Liver (tissue), 9 donors: ENCODE results near the gene CMTM2. TPM values are rescaled to one million over a fixed set of nuclear protein-coding genes. Genes with fewer than 3 reads are reported as not detected.

Source experiments
- DNase-seq: peaks from one replicate; pipeline ENCODE4 v3.0.0-alpha.2; 2017; ENCODE audit warnings: low spot score
- H3K27ac ChIP-seq, 2 donors: one replicate each; pipeline ENCODE4 v1.7.0; 2013; ENCODE audit warnings: inconsistent platforms in 2 of 2, low read length in 2 of 2, control low read depth in 1 of 2, low read depth in 1 of 2, mild to moderate bottlenecking in 1 of 2
- H3K27me3 ChIP-seq, 4 donors: one replicate each; pipeline versions ENCODE4 v1.6.1 to v1.7.0; 2013; ENCODE audit warnings: low read length in 3 of 4, inconsistent platforms in 1 of 4, mild to moderate bottlenecking in 1 of 4, moderate library complexity in 1 of 4; ENCODE audit not compliant: control insufficient read depth in 4 of 4, insufficient read depth in 4 of 4
- H3K36me3 ChIP-seq, 4 donors: one replicate each; pipeline versions ENCODE4 v1.6.1 to v1.7.0; 2013; ENCODE audit warnings: low read length in 3 of 4, mild to moderate bottlenecking in 3 of 4, low read depth in 1 of 4, moderate library complexity in 1 of 4; ENCODE audit not compliant: control insufficient read depth in 4 of 4, insufficient read depth in 3 of 4
- H3K4me1 ChIP-seq, 4 donors: one replicate each; pipeline versions ENCODE4 v1.6.1 to v1.7.0; 2013; ENCODE audit warnings: low read length in 3 of 4, mild to moderate bottlenecking in 3 of 4, moderate library complexity in 1 of 4; ENCODE audit not compliant: control insufficient read depth in 4 of 4, insufficient read depth in 4 of 4
- H3K4me3 ChIP-seq, 3 donors: one replicate each; pipeline versions ENCODE4 v1.6.1 to v1.7.0; 2013; ENCODE audit warnings: low read length in 3 of 3, control low read depth in 1 of 3, low read depth in 1 of 3, mild to moderate bottlenecking in 1 of 3
- H3K9ac ChIP-seq, 2 donors: one replicate each; pipeline ENCODE4 v1.7.0; 2013; ENCODE audit warnings: low read length in 2 of 2, mild to moderate bottlenecking in 2 of 2, moderate library complexity in 2 of 2, control low read depth in 1 of 2, low read depth in 1 of 2
- H3K9me3 ChIP-seq, 4 donors: one replicate each; pipeline versions ENCODE4 v1.6.1 to v1.7.0; 2013; ENCODE audit warnings: low read length in 3 of 4; ENCODE audit not compliant: control insufficient read depth in 4 of 4
- ATF3 ChIP-seq: IDR thresholded peaks from 2 replicates; pipeline ENCODE4 v1.6.1; 2016; ENCODE audit warnings: antibody characterized with exemption
- EGR1 ChIP-seq, 2 donors: IDR thresholded peaks; 2 replicates each; pipeline ENCODE4 v1.6.1; 2016 to 2018; ENCODE audit warnings: antibody characterized with exemption in 2 of 2, low read depth in 2 of 2
- FOXA1 ChIP-seq: IDR thresholded peaks from 2 replicates; pipeline ENCODE4 v1.6.1; 2016; ENCODE audit warnings: antibody characterized with exemption
- FOXA2 ChIP-seq: IDR thresholded peaks from 2 replicates; pipeline ENCODE4 v1.6.1; 2016; ENCODE audit warnings: antibody characterized with exemption
- HNF4A ChIP-seq, 2 donors: conservative IDR thresholded peaks; 2 replicates each; pipeline ENCODE4 v1.6.1; 2016; ENCODE audit warnings: antibody characterized with exemption in 2 of 2, mild to moderate bottlenecking in 2 of 2
- HNF4G ChIP-seq: IDR thresholded peaks from 2 replicates; pipeline ENCODE4 v1.6.1; 2016; ENCODE audit warnings: antibody characterized with exemption
- JUND ChIP-seq, 2 donors: IDR thresholded peaks; 2 replicates each; pipeline ENCODE4 v1.6.1; 2016; ENCODE audit warnings: antibody characterized with exemption in 2 of 2
- NR2F2 ChIP-seq: IDR thresholded peaks from 2 replicates; pipeline ENCODE4 v1.6.1; 2016; ENCODE audit warnings: antibody characterized with exemption
- RAD21 ChIP-seq, 2 donors: IDR thresholded peaks; 2 replicates each; pipeline ENCODE4 v1.6.1; 2016; ENCODE audit warnings: antibody characterized with exemption in 2 of 2, mild to moderate bottlenecking in 2 of 2
- RXRA ChIP-seq, 2 donors: IDR thresholded peaks; 2 replicates each; pipeline ENCODE4 v1.6.1; 2017 to 2018; ENCODE audit warnings: antibody characterized with exemption in 2 of 2, mild to moderate bottlenecking in 1 of 2
- SP1 ChIP-seq: IDR thresholded peaks from 2 replicates; pipeline ENCODE4 v1.6.1; 2018; ENCODE audit warnings: antibody characterized with exemption, mild to moderate bottlenecking
- ZBTB33 ChIP-seq: IDR thresholded peaks from 2 replicates; pipeline ENCODE4 v1.6.1; 2016; ENCODE audit warnings: antibody characterized with exemption
- WGBS: extraction: QIAGEN DNeasy Blood & Tissue Kit; methylation state at CpG from one replicate; pipeline ENCODE4 v1.1.7; 2013; 5-methylcytosine and 5-hydroxymethylcytosine counted together
- polyA plus RNA-seq, 2 donors: library from polyadenylated mRNA; stranded (reverse) in 1 of 2; unstranded in 1 of 2; fragments of 200-250 nt in 1 of 2; fragments of >200 nt in 1 of 2; fragmentation: Nextera tagmentation in 1 of 2; extraction: Ambion mirVana in 1 of 2; gene quantifications; one replicate each; pipeline versions ENCODE4 v1.2.1 to v1.2.3, GENCODE V29; 2013 to 2015
- total RNA-seq, 2 donors: library from RNA; depleted of rRNA; stranded (reverse); fragments of >200 nt; gene quantifications; one replicate each; pipeline ENCODE4 v1.2.3, GENCODE V29; 2014
- TF ChIP-seq, protein P1 (sequence below): IDR thresholded peaks from 2 replicates; pipeline ENCODE4 v1.6.1; 2016; ENCODE audit warnings: antibody characterized with exemption, mild to moderate bottlenecking
- donor health status: healthy.
- donor health status: healthy.
- donor health status: healthy.
- donor health status: healthy.
- donor health status: healthy.

The CMTM2 gene
- total and polyA plus RNA-seq, 4 donors = 0.50 to 1.1 (median 0.62) TPM

GRCh38 chr16:66554021-66554420, 25.2 kb upstream of the CMTM2 start:
- Histone ChIP-seq H3K27ac (no peak overlapping the region), H3K36me3 (peaks cover 0 to under 1% (median 0%) of the 10 kb centered on the region in 4 donors), H3K9me3 (no peaks in the 10 kb centered on the region), H3K9ac (no peak overlapping the region), H3K4me3 (no peak overlapping the region), H3K27me3 (no peaks in the 10 kb centered on the region), H3K4me1 (peaks cover 2 to 31% (median 17%) of the 10 kb centered on the region in 4 donors)
- WGBS = 91% methylated on average over 3 of the region's 3 CpGs
- no peak for DNase-seq
- no peak for TF ChIP-seq HNF4A (conservative IDR thresholded peaks at IDR 0.05)
- TF ChIP-seq ATF3 = no peak
- TF ChIP-seq RXRA (IDR thresholded peaks at IDR 0.05) = no peak

DNA sequence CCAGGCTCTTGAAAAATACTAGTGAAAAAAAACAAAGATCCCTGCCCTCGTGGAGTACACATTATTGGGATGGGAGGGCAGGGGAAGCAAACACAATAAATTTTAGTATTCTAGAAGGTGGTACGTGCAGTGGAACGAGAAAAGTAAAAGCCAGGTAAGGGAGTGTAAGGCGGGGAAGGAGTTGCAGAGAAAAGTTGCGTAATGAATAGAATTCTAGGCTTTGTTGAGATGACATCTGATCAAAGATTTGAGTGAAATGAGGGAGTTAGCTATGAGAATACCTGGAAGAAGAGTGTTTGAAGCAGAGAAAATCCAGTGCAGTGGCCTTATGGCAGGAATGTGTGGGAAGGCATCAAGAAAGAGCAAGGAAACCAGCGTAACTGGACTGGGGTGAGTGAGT, 24.8 kb upstream of the CMTM2 start:
- peaks cover 2 to 26% (median 13%) of the 10 kb centered on the region in 4 donors for H3K4me1 ChIP-seq
- H3K4me3 ChIP-seq = no peak overlapping the region
- H3K9me3 ChIP-seq = no peaks in the 10 kb centered on the region
- TF ChIP-seq JUND (IDR thresholded peaks at IDR 0.05) = no peak
- no peak for TF ChIP-seq SP1
- no peak for TF ChIP-seq RXRA (IDR thresholded peaks at IDR 0.05)
- H3K36me3 ChIP-seq = peaks cover 0 to 2% (median 0%) of the 10 kb centered on the region in 4 donors
- 95% methylated on average over 6 of the region's 6 CpGs for WGBS
- no peaks in the 10 kb centered on the region for H3K27me3 ChIP-seq
- DNase-seq = no peak
- H3K9ac ChIP-seq = no peak overlapping the region
- no peak overlapping the region for H3K27ac ChIP-seq

DNA sequence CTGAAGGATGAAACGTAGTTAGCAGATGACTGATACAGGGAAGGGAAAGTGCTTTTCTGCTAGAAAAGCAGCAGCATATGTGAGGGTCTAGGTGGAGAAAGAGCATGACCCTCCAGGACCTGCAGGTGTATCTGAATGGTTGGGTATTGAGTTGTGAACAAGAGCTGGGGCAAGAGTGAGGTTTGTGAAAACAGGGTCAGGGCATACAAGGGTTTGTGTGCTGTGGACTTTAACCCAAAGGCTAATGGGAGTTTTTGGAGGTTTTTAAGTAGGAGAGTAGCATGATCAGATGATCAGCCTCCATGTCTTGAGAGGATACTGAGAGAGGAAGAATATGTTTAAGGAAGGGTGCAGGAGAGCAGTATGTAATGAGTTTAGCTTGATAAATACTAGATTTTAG, 19.2 kb upstream of the CMTM2 start:
- DNase-seq = no peak
- peaks cover 0 to 7% (median under 1%) of the 10 kb centered on the region in 4 donors for H3K4me1 ChIP-seq
- no peaks in the 10 kb centered on the region for H3K9me3 ChIP-seq
- peaks cover 0 to 2% (median 0%) of the 10 kb centered on the region in 4 donors for H3K36me3 ChIP-seq
- 75% methylated on average over 1 of the region's 1 CpG for WGBS
- no peak overlapping the region for H3K27ac ChIP-seq
- no peak overlapping the region for H3K4me3 ChIP-seq
- no peak overlapping the region for H3K9ac ChIP-seq
- peak; percentile 37 to 78 for TF ChIP-seq HNF4A (conservative IDR thresholded peaks at IDR 0.05)
- TF ChIP-seq HNF4G = peak; percentile 20
- no peak for TF ChIP-seq ZBTB33
- H3K27me3 ChIP-seq = no peaks in the 10 kb centered on the region

- H3K9me3 ChIP-seq = no peaks in the 10 kb centered on the region
- peaks cover 0 to 3% (median 1%) of the 10 kb centered on the region in 4 donors for H3K36me3 ChIP-seq
- no peak overlapping the region for H3K27ac ChIP-seq
- H3K4me1 ChIP-seq = peaks cover 0 to 7% (median under 1%) of the 10 kb centered on the region in 4 donors
- H3K4me3 ChIP-seq = no peak overlapping the region
- TF ChIP-seq ZBTB33 (no peak), ATF3 (no peak), FOXA2 (no peak), FOXA1 (no peak), EGR1 (IDR thresholded peaks at IDR 0.05; ENCODE audit: low read depth in 2 of 2) (no peak), HNF4G (no peak), NR2F2 (no peak), JUND (IDR thresholded peaks at IDR 0.05) (no peak), RAD21 (IDR thresholded peaks at IDR 0.05) (no peak)
- TF ChIP-seq, protein P1, sequence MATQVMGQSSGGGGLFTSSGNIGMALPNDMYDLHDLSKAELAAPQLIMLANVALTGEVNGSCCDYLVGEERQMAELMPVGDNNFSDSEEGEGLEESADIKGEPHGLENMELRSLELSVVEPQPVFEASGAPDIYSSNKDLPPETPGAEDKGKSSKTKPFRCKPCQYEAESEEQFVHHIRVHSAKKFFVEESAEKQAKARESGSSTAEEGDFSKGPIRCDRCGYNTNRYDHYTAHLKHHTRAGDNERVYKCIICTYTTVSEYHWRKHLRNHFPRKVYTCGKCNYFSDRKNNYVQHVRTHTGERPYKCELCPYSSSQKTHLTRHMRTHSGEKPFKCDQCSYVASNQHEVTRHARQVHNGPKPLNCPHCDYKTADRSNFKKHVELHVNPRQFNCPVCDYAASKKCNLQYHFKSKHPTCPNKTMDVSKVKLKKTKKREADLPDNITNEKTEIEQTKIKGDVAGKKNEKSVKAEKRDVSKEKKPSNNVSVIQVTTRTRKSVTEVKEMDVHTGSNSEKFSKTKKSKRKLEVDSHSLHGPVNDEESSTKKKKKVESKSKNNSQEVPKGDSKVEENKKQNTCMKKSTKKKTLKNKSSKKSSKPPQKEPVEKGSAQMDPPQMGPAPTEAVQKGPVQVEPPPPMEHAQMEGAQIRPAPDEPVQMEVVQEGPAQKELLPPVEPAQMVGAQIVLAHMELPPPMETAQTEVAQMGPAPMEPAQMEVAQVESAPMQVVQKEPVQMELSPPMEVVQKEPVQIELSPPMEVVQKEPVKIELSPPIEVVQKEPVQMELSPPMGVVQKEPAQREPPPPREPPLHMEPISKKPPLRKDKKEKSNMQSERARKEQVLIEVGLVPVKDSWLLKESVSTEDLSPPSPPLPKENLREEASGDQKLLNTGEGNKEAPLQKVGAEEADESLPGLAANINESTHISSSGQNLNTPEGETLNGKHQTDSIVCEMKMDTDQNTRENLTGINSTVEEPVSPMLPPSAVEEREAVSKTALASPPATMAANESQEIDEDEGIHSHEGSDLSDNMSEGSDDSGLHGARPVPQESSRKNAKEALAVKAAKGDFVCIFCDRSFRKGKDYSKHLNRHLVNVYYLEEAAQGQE = no peak
- DNase-seq = no peak
- no peak overlapping the region for H3K9ac ChIP-seq
- H3K27me3 ChIP-seq = no peaks in the 10 kb centered on the region
- WGBS = 93% methylated on average over 3 of the region's 3 CpGs
Observed at GRCh38 chr16:66561381-66562080, 17.7 kb upstream of the CMTM2 start.
